ENCODE data around the gene ADAMTS20.

ADAMTS20 gene, protein sequence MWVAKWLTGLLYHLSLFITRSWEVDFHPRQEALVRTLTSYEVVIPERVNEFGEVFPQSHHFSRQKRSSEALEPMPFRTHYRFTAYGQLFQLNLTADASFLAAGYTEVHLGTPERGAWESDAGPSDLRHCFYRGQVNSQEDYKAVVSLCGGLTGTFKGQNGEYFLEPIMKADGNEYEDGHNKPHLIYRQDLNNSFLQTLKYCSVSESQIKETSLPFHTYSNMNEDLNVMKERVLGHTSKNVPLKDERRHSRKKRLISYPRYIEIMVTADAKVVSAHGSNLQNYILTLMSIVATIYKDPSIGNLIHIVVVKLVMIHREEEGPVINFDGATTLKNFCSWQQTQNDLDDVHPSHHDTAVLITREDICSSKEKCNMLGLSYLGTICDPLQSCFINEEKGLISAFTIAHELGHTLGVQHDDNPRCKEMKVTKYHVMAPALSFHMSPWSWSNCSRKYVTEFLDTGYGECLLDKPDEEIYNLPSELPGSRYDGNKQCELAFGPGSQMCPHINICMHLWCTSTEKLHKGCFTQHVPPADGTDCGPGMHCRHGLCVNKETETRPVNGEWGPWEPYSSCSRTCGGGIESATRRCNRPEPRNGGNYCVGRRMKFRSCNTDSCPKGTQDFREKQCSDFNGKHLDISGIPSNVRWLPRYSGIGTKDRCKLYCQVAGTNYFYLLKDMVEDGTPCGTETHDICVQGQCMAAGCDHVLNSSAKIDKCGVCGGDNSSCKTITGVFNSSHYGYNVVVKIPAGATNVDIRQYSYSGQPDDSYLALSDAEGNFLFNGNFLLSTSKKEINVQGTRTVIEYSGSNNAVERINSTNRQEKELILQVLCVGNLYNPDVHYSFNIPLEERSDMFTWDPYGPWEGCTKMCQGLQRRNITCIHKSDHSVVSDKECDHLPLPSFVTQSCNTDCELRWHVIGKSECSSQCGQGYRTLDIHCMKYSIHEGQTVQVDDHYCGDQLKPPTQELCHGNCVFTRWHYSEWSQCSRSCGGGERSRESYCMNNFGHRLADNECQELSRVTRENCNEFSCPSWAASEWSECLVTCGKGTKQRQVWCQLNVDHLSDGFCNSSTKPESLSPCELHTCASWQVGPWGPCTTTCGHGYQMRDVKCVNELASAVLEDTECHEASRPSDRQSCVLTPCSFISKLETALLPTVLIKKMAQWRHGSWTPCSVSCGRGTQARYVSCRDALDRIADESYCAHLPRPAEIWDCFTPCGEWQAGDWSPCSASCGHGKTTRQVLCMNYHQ (N-terminal part only)

DNA sequence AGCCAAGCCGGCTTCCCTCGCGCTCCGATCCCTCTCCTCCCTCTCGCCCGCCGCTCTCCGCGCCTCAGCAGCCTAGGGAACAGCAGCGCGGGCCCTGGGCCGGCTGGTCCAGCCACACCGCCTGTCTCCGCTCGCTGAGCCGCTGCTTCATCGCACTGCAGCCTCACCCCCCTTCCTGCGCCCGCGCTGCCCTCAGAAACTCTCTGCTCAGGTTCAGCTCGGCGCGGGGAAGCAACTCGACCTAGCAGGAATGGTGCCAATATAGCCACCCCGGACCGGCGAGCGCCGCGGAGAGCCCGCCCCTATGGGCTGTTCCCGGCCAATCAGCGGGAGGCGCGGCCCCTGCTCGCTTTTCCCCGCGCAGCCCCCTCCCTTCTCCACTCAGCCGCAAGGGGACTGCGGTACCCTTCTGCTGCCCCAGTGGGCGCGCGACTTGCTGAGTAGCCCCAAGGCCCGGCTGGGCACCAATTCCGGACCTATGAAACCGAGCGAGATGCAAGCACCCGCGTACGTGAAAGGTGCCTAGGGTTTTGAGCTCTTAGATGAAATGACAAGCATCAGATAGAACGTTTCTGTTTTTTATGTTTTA is at the start of gene ADAMTS20:
TSS of gene ADAMTS20 (minus strand) at position 233 of the 589 bp plus-strand sequence. CDS start 282 bp downstream, outside the sequence.
- Histone ChIP-seq H3K4me3 (peak within 1 kb of the TSS; percentile 30), H3K27ac (no peak within 1 kb of the TSS)
- TF ChIP-seq, protein P1, sequence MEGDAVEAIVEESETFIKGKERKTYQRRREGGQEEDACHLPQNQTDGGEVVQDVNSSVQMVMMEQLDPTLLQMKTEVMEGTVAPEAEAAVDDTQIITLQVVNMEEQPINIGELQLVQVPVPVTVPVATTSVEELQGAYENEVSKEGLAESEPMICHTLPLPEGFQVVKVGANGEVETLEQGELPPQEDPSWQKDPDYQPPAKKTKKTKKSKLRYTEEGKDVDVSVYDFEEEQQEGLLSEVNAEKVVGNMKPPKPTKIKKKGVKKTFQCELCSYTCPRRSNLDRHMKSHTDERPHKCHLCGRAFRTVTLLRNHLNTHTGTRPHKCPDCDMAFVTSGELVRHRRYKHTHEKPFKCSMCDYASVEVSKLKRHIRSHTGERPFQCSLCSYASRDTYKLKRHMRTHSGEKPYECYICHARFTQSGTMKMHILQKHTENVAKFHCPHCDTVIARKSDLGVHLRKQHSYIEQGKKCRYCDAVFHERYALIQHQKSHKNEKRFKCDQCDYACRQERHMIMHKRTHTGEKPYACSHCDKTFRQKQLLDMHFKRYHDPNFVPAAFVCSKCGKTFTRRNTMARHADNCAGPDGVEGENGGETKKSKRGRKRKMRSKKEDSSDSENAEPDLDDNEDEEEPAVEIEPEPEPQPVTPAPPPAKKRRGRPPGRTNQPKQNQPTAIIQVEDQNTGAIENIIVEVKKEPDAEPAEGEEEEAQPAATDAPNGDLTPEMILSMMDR (IDR thresholded peaks at IDR 0.05): no peak
- no peak for DNase-seq (ENCODE audit: low spot score)

DNA sequence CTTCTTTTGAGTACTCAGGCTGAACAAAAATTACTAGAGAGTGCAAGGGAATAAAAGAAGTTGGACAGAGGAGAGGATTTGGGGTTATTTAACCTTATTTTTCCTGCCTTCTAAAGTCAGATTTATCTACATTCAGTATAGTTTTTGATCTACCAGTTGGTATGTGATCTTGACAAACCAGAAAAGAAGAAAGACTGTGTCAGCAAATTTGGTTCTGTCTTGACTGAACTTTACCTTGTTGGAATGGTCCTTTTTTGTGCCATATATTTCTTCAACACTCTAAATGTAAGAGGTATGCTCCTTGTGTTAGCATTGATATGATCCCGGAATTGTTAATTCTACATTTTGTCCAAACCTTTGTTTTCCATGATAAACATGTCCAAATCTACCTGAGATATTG is 47.7 kb upstream of the ADAMTS20 start:
- Histone ChIP-seq H3K4me3 (no peak overlapping the region), H3K27ac (no peak overlapping the region)
- TF ChIP-seq, protein P1 (IDR thresholded peaks at IDR 0.05): no peak
- DNase-seq (ENCODE audit: low spot score): no peak

DNA sequence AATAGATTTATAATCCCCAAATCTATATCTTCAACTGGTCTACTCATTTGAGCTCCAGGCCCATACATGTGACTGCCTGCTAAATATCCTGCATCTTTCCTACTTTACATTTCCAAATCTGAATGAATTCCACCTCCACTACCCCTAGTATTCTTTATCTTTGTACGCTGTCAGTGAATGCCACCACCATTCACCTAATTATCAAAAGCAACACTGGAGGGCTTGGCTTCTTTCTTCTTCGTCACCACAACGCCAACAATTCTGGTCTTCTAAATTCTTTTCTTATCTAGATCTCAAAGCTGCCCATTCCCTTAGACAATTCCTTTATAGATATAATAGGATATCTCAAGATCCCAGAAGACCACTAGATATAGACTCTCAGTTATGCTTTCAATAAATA is 47.1 kb upstream of the ADAMTS20 start:
- TF ChIP-seq, protein P1 (IDR thresholded peaks at IDR 0.05): no peak
- Histone ChIP-seq H3K4me3 (no peak overlapping the region), H3K27ac (no peak overlapping the region)
- DNase-seq (ENCODE audit: low spot score): no peak

DNA sequence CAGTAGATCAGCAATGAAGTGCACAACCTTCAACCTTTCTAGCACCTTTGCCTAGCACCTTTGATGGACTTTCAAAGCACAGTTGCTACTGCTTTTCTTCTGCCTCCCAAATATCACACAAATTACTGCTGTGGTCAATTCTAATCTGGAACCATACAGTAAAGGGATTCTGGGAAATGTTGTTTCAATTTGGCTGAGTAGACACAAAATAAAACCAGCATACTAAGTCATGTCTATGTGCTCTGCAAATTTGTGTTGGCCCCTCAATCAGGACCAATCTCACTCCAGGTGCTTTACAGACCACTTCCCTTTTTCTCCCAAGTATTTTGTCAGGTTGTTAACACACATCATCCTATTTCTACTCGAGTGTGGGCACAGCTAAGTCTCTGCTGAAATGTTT is 38.3 kb upstream of the ADAMTS20 start:
- no peak overlapping the region for H3K4me3 ChIP-seq
- TF ChIP-seq, protein P1 (IDR thresholded peaks at IDR 0.05): no peak
- no peak for DNase-seq (ENCODE audit: low spot score)
- H3K27ac ChIP-seq: no peak overlapping the region

- Histone ChIP-seq H3K27ac (no peak overlapping the region), H3K4me3 (no peak overlapping the region)
- DNase-seq (ENCODE audit: low spot score): no peak
- TF ChIP-seq, protein P1 (IDR thresholded peaks at IDR 0.05): no peak
These were observed 34.7 kb upstream of the ADAMTS20 start for GRCh38 chr12:43586646-43587245.

GRCh38 chr12:43585676-43586075 is 33.7 kb upstream of the ADAMTS20 start:
- no peak for DNase-seq (ENCODE audit: low spot score)
- no peak overlapping the region for H3K4me3 ChIP-seq
- no peak overlapping the region for H3K27ac ChIP-seq
- TF ChIP-seq, protein P1 (IDR thresholded peaks at IDR 0.05): no peak
